IMR-90 (cell line): ENCODE results near the gene TEX264. TPM values are rescaled to one million over a fixed set of nuclear protein-coding genes. Genes with fewer than 3 reads are reported as not detected.

Experiments used
- ATAC-seq: fragments of 200-7000 bp; cut with Tn5 transposase; 2 replicates; pipeline ENCODE4 v1.9.1; 2020; ENCODE audit warnings: low read depth, mild to moderate bottlenecking, moderate library complexity
- BruUV-seq: library from RNA; stranded (reverse); fragments of 400-500 nt; replicated peaks from 2 replicates; lab custom pipeline; 2021; lab: Mats Ljungman, UMichigan
- CTCF ChIA-PET: fragments of 300-600 bp; formaldehyde crosslinking; extraction: SDS; loops from one replicate; lab custom pipeline; 2021; ENCODE audit warnings: antibody characterized with exemption; lab: Yijun Ruan, JAX
- POLR2A ChIA-PET: fragments of 300-600 bp; sonication (Branson Sonifier 250); formaldehyde crosslinking; loops from one replicate; lab custom pipeline; 2022; ENCODE audit warnings: antibody characterized with exemption; ENCODE audit not compliant: unreplicated experiment; lab: Charles Lee
- DNase-seq: peaks from one replicate; pipeline ENCODE4 v3.0.0; 2013
- H2AFZ ChIP-seq: replicated peaks from 2 replicates; pipeline ENCODE3; 2013; ENCODE audit warnings: low read length, mild to moderate bottlenecking; ENCODE audit not compliant: poor library complexity
- H2AK5ac ChIP-seq: 2 replicates; pipeline ENCODE4 v1.6.1; 2013; ENCODE audit warnings: low read depth, low read length, inconsistent platforms
- H2AK9ac ChIP-seq: replicated peaks from 2 replicates; pipeline ENCODE3; 2013; ENCODE audit warnings: mild to moderate bottlenecking, low read depth, low read length, moderate library complexity; ENCODE audit not compliant: poor library complexity
- H2BK120ac ChIP-seq: 2 replicates; pipeline ENCODE4 v1.6.1; 2013; ENCODE audit warnings: low read depth, low read length, inconsistent platforms
- H2BK15ac ChIP-seq: 3 replicates; pipeline ENCODE4 v1.6.1; 2013; ENCODE audit warnings: low read depth, low read length, inconsistent platforms
- H2BK20ac ChIP-seq: 2 replicates; pipeline ENCODE4 v1.6.1; 2013; ENCODE audit warnings: low read depth, mild to moderate bottlenecking, inconsistent platforms, low read length, moderate library complexity
- H2BK5ac ChIP-seq: 2 replicates; pipeline ENCODE4 v1.6.1; 2013; ENCODE audit warnings: mild to moderate bottlenecking, low read depth, low read length, inconsistent platforms; ENCODE audit not compliant: poor library complexity, severe bottlenecking
- H3K14ac ChIP-seq: replicated peaks from 2 replicates; pipeline ENCODE4 v1.6.1; 2013; ENCODE audit warnings: low read depth, low read length, inconsistent platforms
- H3K18ac ChIP-seq: 2 replicates; pipeline ENCODE4 v1.6.1; 2013; ENCODE audit warnings: low read depth, low read length, control low read depth
- H3K23ac ChIP-seq: 2 replicates; pipeline ENCODE4 v1.6.1; 2013; ENCODE audit warnings: low read depth, low read length, inconsistent platforms
- H3K27ac ChIP-seq: 2 replicates; pipeline ENCODE4 v1.5.1; 2013; ENCODE audit warnings: mild to moderate bottlenecking, control low read depth, low read length; ENCODE audit not compliant: insufficient read depth
- H3K27me3 ChIP-seq: 2 replicates; pipeline ENCODE4 v1.6.1; 2013; ENCODE audit warnings: low read length; ENCODE audit not compliant: control insufficient read depth, insufficient read depth
- H3K36me3 ChIP-seq: 2 replicates; pipeline ENCODE4 v1.6.1; 2013; ENCODE audit warnings: low read length, mixed read lengths; ENCODE audit not compliant: control insufficient read depth, insufficient read depth
- H3K4ac ChIP-seq: 2 replicates; pipeline ENCODE4 v1.6.1; 2013; ENCODE audit warnings: low read depth, low read length, inconsistent platforms
- H3K4me1 ChIP-seq: 2 replicates; pipeline ENCODE4 v1.6.1; 2013; ENCODE audit warnings: low read length, mixed read lengths; ENCODE audit not compliant: control insufficient read depth, insufficient read depth
- H3K4me2 ChIP-seq: 2 replicates; pipeline ENCODE4 v1.6.1; 2013; ENCODE audit warnings: low read depth, mild to moderate bottlenecking, control low read depth, low read length, moderate library complexity
- H3K4me3 ChIP-seq: 2 replicates; pipeline ENCODE4 v1.5.1; 2013; ENCODE audit warnings: low read depth, mild to moderate bottlenecking, control low read depth, low read length, moderate library complexity; ENCODE audit not compliant: insufficient read depth
- H3K56ac ChIP-seq: 2 replicates; pipeline ENCODE4 v1.6.1; 2013; ENCODE audit warnings: low read length, inconsistent platforms; ENCODE audit not compliant: insufficient read depth; ENCODE audit errors: extremely low read depth
- H3K79me1 ChIP-seq, 2 experiments: 2 replicates each; pipeline ENCODE4 v1.6.1; 2013; ENCODE audit warnings: low read length in 2 of 2, inconsistent platforms in 1 of 2, low read depth in 1 of 2
- H3K9ac ChIP-seq: 2 replicates; pipeline ENCODE4 v1.6.1; 2013; ENCODE audit warnings: low read depth, low read length, control low read depth
- H3K9me1 ChIP-seq: 2 replicates; pipeline ENCODE4 v1.6.1; 2013; ENCODE audit warnings: low read length, inconsistent platforms; ENCODE audit not compliant: insufficient read depth
- H3K9me3 ChIP-seq: 2 replicates; pipeline ENCODE4 v1.6.1; 2013; ENCODE audit warnings: low read length; ENCODE audit not compliant: control insufficient read depth, insufficient read depth
- H4K20me1 ChIP-seq: 2 replicates; pipeline ENCODE4 v1.6.1; 2013; ENCODE audit warnings: low read length, inconsistent platforms; ENCODE audit not compliant: insufficient read depth
- H4K5ac ChIP-seq: 2 replicates; pipeline ENCODE4 v1.6.1; 2013; ENCODE audit warnings: mild to moderate bottlenecking, low read depth, low read length, control low read depth
- H4K8ac ChIP-seq, 2 experiments: 2 replicates each; pipeline ENCODE4 v1.6.1; 2013; ENCODE audit warnings: low read depth in 2 of 2, low read length in 2 of 2, control low read depth in 1 of 2, inconsistent platforms in 1 of 2
- H4K91ac ChIP-seq: 2 replicates; pipeline ENCODE4 v1.6.1; 2013; ENCODE audit warnings: low read depth, low read length, inconsistent platforms; ENCODE audit not compliant: insufficient read depth
- CEBPB ChIP-seq: IDR thresholded peaks from 2 replicates; pipeline ENCODE4 v1.6.1; 2012; ENCODE audit warnings: low read depth, low read length, improper control_type of control experiment
- CHD1 ChIP-seq: IDR thresholded peaks from 2 replicates; pipeline ENCODE4 v1.6.1; 2012; ENCODE audit warnings: low read depth, low read length, improper control_type of control experiment
- FOS ChIP-seq: fragments of 150-350 bp; IDR thresholded peaks from 2 replicates; pipeline ENCODE4 v1.6.1; 2016; ENCODE audit warnings: low read depth, low read length
- POLR2A ChIP-seq: IDR thresholded peaks from 2 replicates; pipeline ENCODE4 v1.6.1; 2012; ENCODE audit warnings: mild to moderate bottlenecking, low read depth, low read length
- RAD21 ChIP-seq: IDR thresholded peaks from 2 replicates; pipeline ENCODE4 v1.6.1; 2012; ENCODE audit warnings: low read length, improper control_type of control experiment
- RFX5 ChIP-seq: IDR thresholded peaks from 2 replicates; pipeline ENCODE4 v1.8.0; 2012; ENCODE audit warnings: low read depth, mild to moderate bottlenecking, low read length, moderate library complexity
- WGBS, 2 experiments: methylation state at CpG; one replicate each; pipeline versions ENCODE4 v1.1.5 to v1.1.7; 2013; ENCODE audit warnings: missing lambda C conversion rate in 2 of 2; ENCODE audit not compliant: insufficient read length in 1 of 2; ENCODE audit errors: extremely low coverage in 2 of 2; 5-methylcytosine and 5-hydroxymethylcytosine counted together
- dilution Hi-C: fragments of 300-500 bp; cut with HindIII; formaldehyde crosslinking; loops from one replicate; pipeline ENCODE4 v1.14.3; 2018; ENCODE audit warnings: low sequenced_read_pairs; ENCODE audit not compliant: unreplicated experiment
- in situ Hi-C: fragments of 300-500 bp; cut with MboI; formaldehyde crosslinking; loops from 3 replicates; pipeline ENCODE4 v1.14.3; 2019; ENCODE audit warnings: low sequenced_read_pairs, inconsistent platforms, mixed read lengths
- intact Hi-C: fragments of 100-400 bp; cut with micrococcal nuclease; formaldehyde crosslinking; loops from 2 replicates; pipeline ENCODE4 v1.10.0; 2022
- polyA plus RNA-seq, 3 experiments: library from polyadenylated mRNA; depleted of rRNA; stranded (reverse); fragments of >200 nt; gene quantifications; 2 replicates each; pipeline ENCODE4 v1.2.3, GENCODE V29; 2012; ENCODE audit warnings: low replicate concordance in 1 of 3
- total RNA-seq: library from RNA; depleted of rRNA; stranded (reverse); fragments of >200 nt; gene quantifications from 2 replicates; pipeline ENCODE4 v1.2.3, GENCODE V29; 2012
- TF ChIP-seq, protein P1 (sequence below): fragments of 150-350 bp; IDR thresholded peaks from 2 replicates; pipeline ENCODE4 v1.6.1; 2016; ENCODE audit warnings: low read depth, mild to moderate bottlenecking, low read length, moderate library complexity, borderline replicate concordance

The TEX264 gene
- total and polyA plus RNA-seq, 2 of the 4 experiments (the other 2 are of a cell fraction): 30.3 to 45.0 TPM

DNA sequence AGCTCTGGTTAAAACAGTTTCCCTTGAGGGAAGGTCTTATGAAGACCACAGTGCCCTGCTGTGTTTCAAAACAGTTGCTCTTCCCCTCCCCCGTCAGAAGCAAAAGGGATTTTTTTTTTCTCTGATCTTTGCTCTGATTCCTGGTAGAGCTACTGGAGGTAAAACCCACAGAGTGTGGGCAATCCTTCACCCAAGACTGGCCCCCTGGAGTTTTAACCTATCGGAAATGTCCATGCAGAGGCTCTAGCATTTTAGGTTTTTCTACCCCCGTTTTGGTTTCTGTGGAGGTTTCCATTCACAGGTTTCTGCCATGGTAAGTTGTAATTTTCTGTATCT is 63.5 kb downstream of the TEX264 start:
- in situ Hi-C loops: no loop called here
- BruUV-seq: no TSS peak

More for the DNA sequence above, 63.5 kb downstream of the TEX264 start:
- Histone ChIP-seq H3K4me1 (no peaks in the 10 kb centered on the region), H3K23ac (no peak overlapping the region), H3K36me3 (no peaks in the 10 kb centered on the region), H2AK9ac (no peak overlapping the region), H2BK15ac (no peak overlapping the region), H3K79me1 (no peaks in the 10 kb centered on the region), H4K8ac (no peak overlapping the region), H4K20me1 (no peaks in the 10 kb centered on the region), H2BK120ac (no peak overlapping the region), H2AK5ac (no peak overlapping the region), H4K5ac (no peak overlapping the region), H3K27ac (no peak overlapping the region), H3K27me3 (no peaks in the 10 kb centered on the region; the same call in 1 of the 2 replicates), H2AFZ (no peak overlapping the region), H3K9me3 (no peaks in the 10 kb centered on the region), H3K4ac (no peak overlapping the region), H4K91ac (no peak overlapping the region), H3K4me2 (no peak overlapping the region), H3K9ac (no peak overlapping the region), H3K56ac (no peak overlapping the region), H3K18ac (no peak overlapping the region), H2BK20ac (no peak overlapping the region), H3K9me1 (no peaks in the 10 kb centered on the region), H3K14ac (no peak overlapping the region), H2BK5ac (no peak overlapping the region), H3K4me3 (no peak overlapping the region)
- ChIA-PET CTCF (no interaction called here), POLR2A (no interaction called here)
- no CpG with 5 or more reads among the region's 3 CpGs for WGBS, 2 experiments
- intact Hi-C loops (loop anchor here (10.0 kb wide), 1 partner anchor 170 kb away; the partner anchor contains the start of gene IQCF1), dilution Hi-C loops (no loop called here)
- no peak for DNase-seq
- TF ChIP-seq RAD21: no peak
- no peak for TF ChIP-seq CEBPB
- no peak for TF ChIP-seq CHD1
- TF ChIP-seq POLR2A: no peak
- TF ChIP-seq FOS: no peak
- TF ChIP-seq RFX5: no peak
- TF ChIP-seq, protein P1, sequence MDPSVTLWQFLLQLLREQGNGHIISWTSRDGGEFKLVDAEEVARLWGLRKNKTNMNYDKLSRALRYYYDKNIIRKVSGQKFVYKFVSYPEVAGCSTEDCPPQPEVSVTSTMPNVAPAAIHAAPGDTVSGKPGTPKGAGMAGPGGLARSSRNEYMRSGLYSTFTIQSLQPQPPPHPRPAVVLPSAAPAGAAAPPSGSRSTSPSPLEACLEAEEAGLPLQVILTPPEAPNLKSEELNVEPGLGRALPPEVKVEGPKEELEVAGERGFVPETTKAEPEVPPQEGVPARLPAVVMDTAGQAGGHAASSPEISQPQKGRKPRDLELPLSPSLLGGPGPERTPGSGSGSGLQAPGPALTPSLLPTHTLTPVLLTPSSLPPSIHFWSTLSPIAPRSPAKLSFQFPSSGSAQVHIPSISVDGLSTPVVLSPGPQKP: no peak
- no peak for ATAC-seq
